CD4-positive, alpha-beta T cell treated with Interferon gamma for 1 hour (primary cell): ENCODE measurements around the gene NPHS1.

Experiments used
- DNase-seq: peaks from one replicate; pipeline ENCODE4 v3.0.0-alpha.2; 2020

NPHS1 gene

GRCh38 chr19:35786299-35787160 is 65.8 kb downstream of the NPHS1 start:
- DNase-seq, result no peak

- DNase-seq, result no peak
Measured at GRCh38 chr19:35785339-35785627, 67.0 kb downstream of the NPHS1 start.

- no peak for DNase-seq
Measured at GRCh38 chr19:35784503-35785338, 67.6 kb downstream of the NPHS1 start.

- no peak for DNase-seq
Measured at GRCh38 chr19:35783469-35784434, 68.6 kb downstream of the NPHS1 start.

GRCh38 chr19:35782589-35782988 is 69.7 kb downstream of the NPHS1 start:
- DNase-seq, result no peak

- DNase-seq, result no peak
Measured at GRCh38 chr19:35781650-35782049, 70.7 kb downstream of the NPHS1 start.

- DNase-seq, result no peak
Measured at GRCh38 chr19:35780717-35781116, 71.6 kb downstream of the NPHS1 start.

GRCh38 chr19:35780058-35780457 is 72.2 kb downstream of the NPHS1 start:
- DNase-seq, result no peak

GRCh38 chr19:35779033-35779432 is 73.3 kb downstream of the NPHS1 start:
- DNase-seq, result no peak

- no peak for DNase-seq
Measured at GRCh38 chr19:35777961-35778360, 74.3 kb downstream of the NPHS1 start.

GRCh38 chr19:35777086-35777841 is 75.0 kb downstream of the NPHS1 start:
- no peak for DNase-seq

- no peak for DNase-seq
Measured at GRCh38 chr19:35776102-35776788, 76.1 kb downstream of the NPHS1 start.
